LoVo (cell line): ENCODE measurements around the gene MR1.
"Not testable (repeated sequence)": the region's sequence is repeated elsewhere in the genome, so short reads cannot be mapped to it uniquely, and the experiment has no call there.

Source experiments
- DNase-seq: peaks from one replicate; pipeline ENCODE4 v3.0.0-alpha.2; 2016; ENCODE audit warnings: low spot score

Gene MR1

GRCh38 chr1:181032535-181032934 lies 1.2 kb upstream of the MR1 start:
- DNase-seq = no peak

GRCh38 chr1:181033128-181033798 lies 520 bp upstream of the MR1 start:
- DNase-seq = peak; percentile 22

GRCh38 chr1:181035210-181035609 lies 1.4 kb downstream of the MR1 start:
- DNase-seq = not testable (repeated sequence)

GRCh38 chr1:181036107-181036836 lies 2.5 kb downstream of the MR1 start:
- DNase-seq = no peak

- no peak for DNase-seq
Measured at GRCh38 chr1:181037386-181037785, 3.6 kb downstream of the MR1 start.

- DNase-seq = peak; percentile 59
Measured at GRCh38 chr1:181038399-181038873, 4.7 kb downstream of the MR1 start.

GRCh38 chr1:181040284-181040865 lies 6.6 kb downstream of the MR1 start:
- DNase-seq = no peak

- peak; percentile 67 for DNase-seq
Measured at GRCh38 chr1:181043025-181043888, 9.5 kb downstream of the MR1 start.

GRCh38 chr1:181044449-181044966 lies 10.7 kb downstream of the MR1 start:
- peak; percentile 24 for DNase-seq

GRCh38 chr1:181045946-181046345 lies 12.2 kb downstream of the MR1 start:
- DNase-seq = not testable (repeated sequence)

GRCh38 chr1:181049378-181049777 lies 15.6 kb downstream of the MR1 start:
- DNase-seq = no peak

GRCh38 chr1:181050922-181051321 lies 17.1 kb downstream of the MR1 start:
- DNase-seq = no peak

GRCh38 chr1:181056560-181056959 lies 22.8 kb downstream of the MR1 start:
- no peak for DNase-seq

- DNase-seq = no peak
Measured at GRCh38 chr1:181057079-181057478, 23.3 kb downstream of the MR1 start.

- DNase-seq = no peak
Measured at GRCh38 chr1:181059435-181059834, 25.7 kb downstream of the MR1 start.

GRCh38 chr1:181060066-181060465 lies 26.3 kb downstream of the MR1 start:
- no peak for DNase-seq

- DNase-seq = not testable (repeated sequence)
Measured at GRCh38 chr1:181060947-181061346, 27.2 kb downstream of the MR1 start.

GRCh38 chr1:181061487-181061886 lies 27.7 kb downstream of the MR1 start:
- no peak for DNase-seq

- no peak for DNase-seq
Measured at GRCh38 chr1:181061891-181062835, 28.4 kb downstream of the MR1 start.

GRCh38 chr1:181062836-181063428 lies 29.1 kb downstream of the MR1 start:
- DNase-seq = no peak
